ENCODE measurements around the gene PLCB1.

The PLCB1 gene

DNA sequence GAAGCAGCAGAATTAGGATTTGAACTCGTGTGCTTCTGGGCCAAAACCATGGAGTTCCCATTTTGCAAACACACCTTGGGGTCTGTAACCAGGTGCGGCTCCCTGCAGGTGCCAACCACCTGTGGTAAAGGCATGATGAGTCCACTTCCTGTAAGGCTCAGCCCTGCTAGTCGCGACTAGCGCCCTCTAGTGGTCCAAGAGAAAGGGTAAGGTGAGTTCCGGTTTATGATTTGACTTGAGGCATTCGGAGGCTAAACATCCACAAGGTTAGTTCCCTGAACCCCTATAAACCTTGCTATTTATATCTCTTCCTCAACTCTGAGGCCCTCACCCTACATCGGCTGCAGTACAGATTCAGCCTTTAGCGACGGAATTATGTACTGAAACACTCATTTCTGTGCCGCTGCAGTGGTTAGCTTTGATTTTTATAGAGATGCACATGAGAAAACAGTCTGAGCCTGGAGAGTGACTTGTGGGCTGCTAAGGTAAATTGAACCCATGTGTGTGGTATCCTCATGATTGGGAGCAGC, 173.4 kb downstream of the PLCB1 start:
- DNase-seq = peak; percentile 19

DNA sequence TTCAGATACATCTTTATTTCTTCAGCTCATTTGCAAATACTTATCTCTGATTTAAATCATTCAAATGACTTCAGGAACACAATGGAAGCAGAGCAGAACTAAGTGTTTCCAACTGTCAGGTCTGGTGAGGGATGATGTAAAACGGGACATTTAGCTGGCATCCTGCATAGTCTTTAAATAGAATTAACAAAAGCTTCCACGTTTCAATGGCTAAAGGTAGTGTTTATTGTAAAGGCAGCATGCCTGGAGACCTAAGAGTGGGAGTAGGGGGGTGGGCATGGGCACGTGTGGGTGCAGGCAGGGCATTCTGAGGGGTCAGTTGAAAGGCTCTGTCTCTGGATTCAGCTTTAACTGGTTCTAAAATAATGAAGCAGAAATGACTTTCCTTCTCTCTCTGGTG, 174.9 kb downstream of the PLCB1 start:
- no peak for DNase-seq

DNA sequence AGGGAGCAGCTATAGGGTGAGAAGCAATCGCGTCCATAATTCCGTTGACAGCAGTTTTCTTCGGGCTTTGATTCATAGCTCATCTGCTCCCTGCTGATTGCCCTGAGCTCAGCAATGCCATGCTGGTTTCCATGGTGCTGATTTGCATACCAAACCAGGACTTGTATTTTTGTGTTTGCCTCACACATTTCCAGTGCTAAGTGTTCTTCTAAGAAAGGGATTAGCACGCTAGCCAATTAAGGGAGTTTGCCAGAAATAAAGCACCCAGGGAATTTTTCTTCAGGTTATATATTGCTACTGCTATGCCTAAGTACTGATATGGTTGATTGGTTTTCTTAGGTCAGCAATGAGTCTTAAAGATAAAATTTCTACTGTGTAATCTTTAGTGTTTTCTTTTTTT, 177.6 kb downstream of the PLCB1 start:
- DNase-seq = no peak

DNA sequence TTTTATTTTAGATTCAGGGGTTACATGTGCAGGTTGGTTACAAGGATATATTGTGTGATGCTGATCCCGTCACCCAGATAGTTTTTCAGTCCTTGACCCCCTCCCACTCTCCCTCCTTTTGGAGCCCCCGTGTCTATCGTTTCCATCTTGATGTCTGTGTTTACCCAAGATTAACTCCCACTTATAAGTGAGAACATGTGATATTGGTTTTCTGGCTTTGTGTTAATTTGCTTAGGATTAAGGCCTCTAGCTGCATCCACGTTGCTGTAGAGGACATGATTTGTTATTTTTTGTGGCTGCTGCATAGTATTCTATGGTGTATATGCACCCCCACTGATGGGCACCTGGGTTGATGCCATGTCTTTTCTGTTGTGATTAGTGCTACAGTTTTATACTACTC, 178.6 kb downstream of the PLCB1 start:
- DNase-seq = no peak

DNA sequence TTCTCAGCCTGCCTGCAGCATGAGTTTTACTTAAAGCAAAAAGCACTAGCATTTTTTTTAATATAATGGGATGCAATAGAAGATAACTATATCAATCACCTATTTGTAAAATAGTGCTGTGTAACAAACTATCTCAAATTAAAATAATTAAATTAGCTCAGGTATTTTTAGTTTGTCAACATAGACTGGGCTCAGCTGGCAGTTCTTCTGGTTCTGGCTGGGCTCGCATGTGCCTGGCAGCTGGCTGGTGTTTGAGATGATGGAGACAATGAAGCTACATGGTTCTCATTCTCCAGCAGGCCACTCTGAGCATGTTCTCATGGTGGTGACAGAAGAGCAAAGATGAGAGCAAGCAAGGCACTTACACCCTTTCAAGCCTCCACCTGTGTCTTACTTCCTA, 181.0 kb downstream of the PLCB1 start:
- no peak for DNase-seq

DNA sequence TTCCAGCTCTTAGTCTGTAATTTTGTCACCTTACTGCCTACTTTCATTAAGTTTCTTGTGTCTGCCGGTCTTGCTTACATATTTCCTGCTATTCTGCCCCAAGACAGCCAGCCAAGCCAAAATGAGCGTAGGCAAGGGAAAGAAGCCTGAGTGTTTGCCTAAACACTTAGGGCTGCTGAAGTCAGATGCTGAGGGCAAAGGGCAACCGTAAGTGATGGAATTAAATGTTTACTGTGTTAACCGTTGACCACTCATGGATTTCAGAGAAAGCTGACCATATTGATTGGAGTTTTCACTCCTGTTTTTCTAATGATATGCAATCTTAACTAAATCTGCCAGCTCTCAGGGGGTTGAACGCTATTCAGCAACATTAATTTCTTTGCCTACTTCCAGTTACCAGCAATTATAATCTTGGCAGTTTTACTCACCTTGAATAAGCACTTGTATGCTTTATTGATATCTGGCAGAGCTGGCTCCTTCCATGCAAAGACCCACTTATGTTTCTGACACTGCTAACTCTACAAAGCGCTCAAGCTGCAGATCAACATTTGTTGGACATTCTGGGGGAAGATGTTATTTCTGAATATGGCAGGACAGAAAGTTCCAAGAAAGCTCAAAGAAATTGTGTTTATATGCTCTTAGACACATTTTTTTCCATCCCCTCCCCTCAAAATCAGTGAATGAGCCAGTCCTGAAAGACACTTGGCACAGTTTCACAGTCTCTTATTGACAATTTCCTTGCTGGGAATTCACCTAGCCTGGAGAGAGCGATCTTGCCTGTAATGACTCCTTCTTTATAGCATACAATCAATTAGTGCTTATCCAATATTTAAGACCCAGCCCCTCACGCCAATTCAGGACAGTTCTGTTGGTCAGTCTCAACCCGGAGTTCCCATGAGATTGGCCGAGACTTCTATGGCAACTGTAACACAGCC, 183.8 kb downstream of the PLCB1 start:
- no peak for DNase-seq

DNA sequence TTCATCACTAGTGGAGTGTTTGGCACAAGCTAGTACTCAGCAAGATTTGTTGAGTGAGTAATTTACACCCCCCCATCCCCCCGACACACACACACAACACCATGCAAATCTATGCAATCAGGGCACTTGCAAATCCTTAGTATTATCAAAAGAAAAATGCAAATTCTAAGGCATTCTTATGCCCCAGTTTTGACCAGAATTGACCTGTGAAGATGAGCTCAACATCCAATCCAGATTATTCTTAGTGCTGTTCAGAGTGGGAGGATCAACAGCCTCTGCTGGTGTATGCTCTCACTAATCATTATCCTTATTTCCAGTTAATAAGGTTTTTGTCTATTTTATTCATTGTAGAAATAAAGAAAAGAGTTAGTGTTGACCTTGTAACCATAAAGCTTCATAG, 185.4 kb downstream of the PLCB1 start:
- no peak for DNase-seq

DNA sequence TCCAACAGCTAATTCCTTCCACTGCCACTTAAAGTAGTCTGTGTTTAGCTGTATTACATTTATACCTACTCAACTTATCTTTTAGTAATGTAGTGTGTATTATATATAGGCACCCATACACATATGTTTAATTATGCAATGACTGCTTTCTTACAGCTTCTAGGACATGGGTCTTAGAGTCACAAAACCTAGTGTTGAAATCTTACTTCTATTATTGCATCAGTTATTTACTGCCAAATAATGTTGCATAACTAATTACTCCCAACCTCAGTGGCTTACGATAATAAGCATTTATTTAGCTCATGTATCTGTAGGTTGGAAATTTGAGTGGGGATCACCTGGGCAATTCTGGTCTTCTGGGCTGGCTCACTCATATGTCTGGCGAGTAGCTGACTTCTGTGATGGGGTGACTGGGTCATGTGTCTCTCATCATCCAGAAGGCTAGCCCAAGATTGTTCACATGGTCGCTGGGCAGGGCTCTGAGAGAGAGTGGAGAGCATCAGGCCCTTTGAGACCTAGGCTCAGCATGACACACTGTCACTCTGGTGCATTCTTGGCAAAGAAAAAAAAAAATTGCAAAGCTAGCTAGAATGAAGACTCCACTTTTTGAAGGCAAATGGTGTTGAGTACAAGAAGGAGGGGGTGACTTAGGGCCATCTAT, 187.0 kb downstream of the PLCB1 start:
- no peak for DNase-seq

DNA sequence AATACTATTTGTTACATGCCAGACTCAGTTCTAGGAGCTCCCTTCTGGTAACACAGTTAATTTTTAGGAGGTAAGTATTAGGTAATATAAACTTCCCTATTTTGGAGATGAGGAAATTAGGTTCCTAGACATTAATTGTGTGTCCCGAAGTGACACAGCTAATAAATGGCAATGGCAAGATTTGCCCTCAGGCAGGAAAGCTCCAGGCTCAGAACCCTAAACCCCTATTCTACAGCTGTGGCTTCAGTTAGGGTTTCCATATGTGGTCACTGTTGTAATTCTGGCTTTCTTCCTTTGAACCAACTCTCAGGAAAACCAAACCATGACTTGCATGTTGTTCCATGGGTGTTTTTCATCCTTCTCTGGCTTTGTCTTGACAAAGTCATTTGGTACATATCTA, 188.2 kb downstream of the PLCB1 start:
- DNase-seq = no peak

DNA sequence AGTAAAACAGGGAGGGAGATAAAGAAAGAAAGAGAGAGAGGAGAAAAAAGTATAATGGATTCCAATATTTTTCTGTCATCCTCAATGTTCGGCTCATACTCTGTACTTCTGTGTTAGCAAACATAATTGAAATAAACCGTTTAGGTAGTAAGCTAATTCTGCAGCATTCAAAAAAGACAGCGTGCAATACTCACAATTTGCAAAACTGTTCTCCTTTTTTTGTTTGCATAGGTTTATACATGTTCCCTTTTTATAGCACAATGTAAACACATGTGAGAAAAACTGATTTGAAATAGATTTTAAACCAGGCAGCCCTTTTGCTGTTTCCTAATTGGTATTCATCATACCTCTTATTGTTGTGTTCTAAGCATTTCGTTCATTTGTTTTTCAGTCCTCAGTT, 188.9 kb downstream of the PLCB1 start:
- DNase-seq = no peak

DNA sequence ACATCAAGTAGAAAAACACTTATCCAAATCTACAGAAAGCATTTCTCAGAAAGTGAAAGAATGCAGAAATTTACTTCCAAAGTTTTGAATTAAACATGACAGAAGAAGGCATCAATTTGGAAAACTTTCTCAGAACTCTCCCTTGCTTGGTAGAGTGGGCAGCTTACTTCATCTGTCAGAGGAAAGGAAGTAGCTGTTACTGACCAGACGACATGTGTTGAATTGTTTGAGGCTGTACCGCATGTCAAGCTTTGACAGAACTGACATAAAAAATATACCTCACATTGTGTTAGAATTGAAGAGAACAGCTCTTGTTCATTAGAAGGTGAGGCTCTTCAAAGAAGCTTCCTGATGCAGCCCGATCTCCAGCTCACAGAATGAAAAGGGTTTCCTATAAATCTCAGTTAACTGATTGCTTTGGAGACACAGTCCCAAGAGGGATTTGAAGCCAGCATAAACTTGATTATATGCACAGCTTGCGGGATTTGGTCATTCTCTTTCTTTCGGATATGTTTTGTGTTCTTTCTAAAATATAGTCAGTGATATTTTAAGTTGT, 190.7 kb downstream of the PLCB1 start:
- DNase-seq = no peak

DNA sequence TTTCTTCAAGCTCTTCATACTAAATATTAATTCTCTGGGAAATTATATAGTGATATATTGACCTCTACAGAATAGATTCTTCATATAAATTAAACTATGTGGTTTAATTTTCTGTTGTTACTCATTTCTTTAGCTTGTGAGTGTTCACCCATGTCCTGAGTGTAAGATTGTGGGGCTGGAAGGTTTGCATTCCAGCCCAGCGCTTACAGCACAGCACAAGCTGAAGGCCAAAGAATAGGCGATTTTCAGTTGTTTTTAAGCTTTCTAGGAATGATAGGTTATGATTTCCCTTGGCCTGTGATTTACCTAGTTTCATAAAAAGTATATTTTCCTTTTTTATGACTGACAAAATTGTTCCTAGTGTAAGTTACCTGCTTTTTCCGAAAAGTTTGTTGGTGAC, 194.1 kb downstream of the PLCB1 start:
- no peak for DNase-seq

DNA sequence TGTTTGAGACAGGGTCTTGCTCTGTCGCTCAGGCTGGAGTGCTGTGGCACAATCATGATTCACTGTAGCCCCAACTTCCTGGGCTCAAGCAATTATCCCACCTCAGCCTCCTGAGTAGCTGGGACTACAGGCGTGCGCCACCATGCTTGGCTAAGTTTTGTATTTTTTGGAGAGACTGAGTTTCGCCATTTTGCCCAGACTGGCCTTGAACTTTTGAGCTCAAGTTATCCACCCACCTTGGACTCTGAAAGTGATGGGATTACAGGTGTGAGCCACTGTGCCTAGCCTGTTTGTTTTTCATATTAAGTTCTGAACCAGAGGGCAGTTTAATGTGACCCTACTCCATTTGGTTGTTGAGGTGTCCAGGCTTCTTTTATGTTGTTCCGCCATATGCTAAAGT, 194.8 kb downstream of the PLCB1 start:
- no peak for DNase-seq

DNA sequence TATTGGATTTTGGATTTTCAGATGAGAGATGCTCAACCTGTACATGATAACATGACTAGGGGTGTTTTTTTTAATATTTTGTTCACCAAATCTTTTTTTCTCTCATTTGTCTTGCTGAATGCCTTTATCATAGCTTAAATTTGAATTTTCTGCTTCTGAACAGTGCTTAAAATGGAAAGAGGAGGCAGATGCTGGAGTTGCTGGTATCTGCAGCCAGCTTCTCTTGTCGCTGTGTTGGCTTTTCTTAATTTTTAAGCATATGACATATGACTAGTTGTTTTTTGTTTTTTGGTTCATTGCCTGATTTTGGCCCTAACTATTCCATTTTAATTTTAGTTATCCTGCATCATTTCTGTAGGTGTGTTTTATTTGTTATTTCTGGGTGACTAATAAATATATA, 196.1 kb downstream of the PLCB1 start:
- no peak for DNase-seq

DNA sequence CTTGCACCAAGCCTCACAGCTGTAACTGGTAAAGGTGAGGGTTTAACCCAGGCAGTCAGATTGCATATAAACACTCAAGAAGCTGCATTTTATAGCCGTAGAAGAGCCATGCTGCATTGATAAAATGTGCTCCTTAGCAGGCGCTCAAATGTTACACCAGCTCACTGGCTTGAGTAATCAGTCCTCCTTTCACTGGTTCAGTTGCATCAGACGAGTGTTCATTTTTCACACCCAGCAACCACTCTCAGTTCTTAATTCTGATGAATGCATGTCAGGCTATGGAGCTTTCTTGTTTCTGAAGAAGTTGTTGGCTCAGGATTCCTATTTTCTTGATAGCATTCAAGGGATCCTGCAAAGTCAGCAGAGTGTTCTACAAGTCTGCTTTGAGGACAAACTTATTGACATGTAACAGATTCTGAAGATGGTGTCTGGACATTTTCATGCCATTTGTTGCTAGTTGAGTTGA, 198.3 kb downstream of the PLCB1 start:
- DNase-seq = no peak

DNA sequence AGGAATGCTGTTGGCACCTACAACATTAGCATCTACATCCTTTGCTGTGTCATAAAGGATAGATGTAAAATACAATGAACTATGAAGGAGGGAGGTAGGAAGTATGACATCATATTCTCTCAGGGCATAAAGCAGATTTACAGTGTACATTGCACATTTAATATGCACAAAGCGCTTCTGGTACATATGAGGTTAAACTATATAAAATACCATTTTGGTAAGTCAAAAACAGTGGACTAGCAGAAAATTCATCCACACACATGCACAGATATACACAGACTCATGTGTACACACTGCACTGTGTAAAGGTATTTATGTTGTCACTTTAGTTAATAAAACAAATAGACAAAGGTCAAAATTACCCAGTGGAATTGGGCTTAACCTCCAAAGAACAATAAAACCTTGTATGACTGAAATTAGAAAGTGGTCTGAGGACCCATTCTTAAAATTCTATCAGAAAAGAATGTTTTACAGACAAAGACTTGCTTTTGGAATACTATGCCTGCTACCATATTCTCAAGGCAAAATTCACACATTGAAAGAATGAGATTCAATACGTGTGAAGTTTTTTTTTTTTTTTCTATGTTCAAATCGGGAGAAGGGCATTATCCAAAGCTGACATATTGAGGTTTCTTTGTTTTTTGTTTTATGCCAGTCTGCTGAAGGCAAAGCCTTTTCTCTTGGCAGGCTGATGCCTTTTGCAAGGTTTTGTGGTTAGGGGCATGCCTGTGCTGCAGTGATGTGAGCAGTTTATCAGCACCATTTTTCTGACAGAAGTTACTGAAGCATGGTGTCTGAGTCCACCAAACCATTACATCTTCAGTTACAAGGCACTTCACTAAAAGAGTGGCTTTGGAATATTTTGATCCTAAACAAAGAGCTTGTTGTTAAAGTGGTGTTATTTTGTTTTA, 199.0 kb downstream of the PLCB1 start:
- DNase-seq = no peak

DNA sequence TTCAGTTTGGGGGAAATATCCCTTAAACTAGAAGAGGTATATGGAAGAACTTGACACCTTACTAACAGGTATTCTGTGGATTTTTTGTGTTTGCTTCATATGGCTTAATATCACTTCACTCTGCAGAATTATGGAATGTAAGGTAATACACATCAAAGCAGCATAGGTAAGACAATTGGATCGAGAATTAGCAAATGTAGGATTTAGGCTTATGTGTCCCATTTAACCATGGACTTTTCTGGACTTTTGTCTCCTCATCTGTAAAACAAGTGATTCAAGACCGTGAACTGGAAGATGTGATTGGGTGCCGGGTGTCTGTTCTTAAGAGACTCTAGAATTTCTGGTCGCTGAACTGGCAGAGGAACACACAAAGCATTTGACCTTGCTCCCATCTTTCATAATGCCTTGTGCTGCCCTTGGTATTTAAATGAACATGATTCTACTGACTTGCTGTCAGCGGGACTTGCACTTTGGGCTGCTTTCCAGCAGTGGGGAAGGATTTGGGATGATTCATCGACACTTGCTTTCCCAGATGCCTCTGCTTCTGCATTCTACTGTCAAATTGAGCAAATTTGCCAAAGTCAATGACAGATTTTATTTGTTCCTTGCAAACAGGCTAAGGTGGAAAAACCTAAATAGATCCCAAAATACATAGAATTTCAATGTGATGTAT, 199.8 kb downstream of the PLCB1 start:
- DNase-seq = no peak

DNA sequence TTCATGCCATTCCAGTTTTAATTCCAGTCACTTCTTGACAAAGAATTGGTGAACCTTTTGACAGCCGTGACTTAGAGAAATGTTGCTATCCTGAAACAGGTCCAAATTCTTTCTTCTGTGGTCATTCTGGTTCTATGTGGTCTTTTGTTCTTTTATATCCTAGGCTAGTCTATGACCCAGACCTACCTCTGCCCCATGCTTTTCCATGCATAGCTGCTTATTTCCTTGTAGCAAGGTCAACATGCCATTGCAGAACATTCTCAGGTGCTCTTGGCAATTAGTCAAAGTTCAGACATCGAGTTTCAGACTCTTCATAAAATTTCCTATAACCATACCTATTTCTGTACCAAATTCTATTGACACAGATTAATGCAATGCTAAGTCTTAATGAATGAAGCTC, 202.6 kb downstream of the PLCB1 start:
- DNase-seq = no peak

DNA sequence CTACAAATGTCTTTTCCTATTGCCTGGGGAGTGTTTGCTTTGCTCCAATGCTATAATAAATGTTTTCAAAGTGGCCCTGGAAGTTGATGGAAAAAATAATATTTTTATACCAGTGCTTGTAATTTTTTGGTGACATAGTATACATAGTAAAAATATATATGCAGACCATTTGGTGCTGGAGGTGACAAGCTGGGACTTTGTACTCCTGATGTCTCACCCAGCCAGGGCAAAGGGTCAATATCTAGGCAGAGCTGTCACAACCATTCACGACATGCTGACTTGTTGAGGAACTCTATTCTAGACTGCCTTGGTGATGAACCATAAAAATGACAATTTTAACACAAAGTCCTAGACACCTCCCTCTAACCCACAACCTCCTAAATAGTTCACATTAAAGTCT, 203.0 kb downstream of the PLCB1 start:
- no peak for DNase-seq

DNA sequence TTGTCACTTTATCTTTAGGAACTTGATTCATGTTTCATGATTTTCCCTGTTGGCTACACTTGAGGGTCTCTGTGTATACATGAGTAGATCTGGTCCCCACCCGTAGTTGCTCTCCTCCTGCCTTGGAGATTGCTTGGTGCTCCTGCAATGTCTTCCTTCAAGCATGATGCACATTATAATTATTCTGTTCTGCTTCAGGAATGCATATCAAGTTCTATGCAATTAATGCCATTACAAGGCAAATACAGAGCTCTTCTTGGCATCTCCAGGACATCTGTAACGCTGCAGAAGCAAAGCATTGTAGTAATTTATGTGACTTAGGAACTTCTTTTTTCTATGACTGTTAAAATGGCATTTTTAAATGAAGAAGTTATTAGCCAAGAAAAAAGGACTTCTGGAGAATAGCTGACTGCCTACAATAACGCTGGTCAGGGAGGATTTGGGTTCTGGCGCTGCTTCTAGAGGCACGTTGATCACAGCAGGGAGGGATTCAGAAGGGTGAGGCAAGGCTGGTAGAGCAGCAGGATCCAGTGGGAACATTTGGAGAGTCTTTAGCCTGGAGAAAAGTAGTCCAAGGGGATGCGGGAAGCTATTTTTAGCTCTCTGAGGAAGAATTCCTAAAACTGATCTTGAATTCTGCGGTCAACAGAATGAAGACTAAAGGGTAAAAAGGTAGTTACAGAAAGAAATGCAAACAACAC, 203.6 kb downstream of the PLCB1 start:
- DNase-seq = no peak

DNA sequence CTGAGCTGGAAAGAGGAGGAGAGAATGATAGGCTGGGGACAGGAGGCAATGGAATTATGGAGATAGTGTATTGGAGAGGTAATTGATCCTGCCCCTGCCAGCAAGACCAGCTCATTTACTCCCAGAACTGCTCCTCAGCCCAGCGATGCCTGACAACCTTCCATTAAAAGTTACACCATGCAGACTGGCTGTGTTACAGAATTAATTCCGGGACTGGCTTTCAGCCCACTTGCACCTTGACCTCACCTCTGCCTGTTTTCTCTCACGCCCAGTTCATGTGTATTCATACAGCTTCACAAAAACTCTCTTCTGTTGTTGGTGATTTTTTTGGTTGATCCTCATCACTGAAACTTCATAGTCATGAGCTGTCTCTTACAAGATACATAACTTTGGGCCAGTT, 207.3 kb downstream of the PLCB1 start:
- DNase-seq = no peak

DNA sequence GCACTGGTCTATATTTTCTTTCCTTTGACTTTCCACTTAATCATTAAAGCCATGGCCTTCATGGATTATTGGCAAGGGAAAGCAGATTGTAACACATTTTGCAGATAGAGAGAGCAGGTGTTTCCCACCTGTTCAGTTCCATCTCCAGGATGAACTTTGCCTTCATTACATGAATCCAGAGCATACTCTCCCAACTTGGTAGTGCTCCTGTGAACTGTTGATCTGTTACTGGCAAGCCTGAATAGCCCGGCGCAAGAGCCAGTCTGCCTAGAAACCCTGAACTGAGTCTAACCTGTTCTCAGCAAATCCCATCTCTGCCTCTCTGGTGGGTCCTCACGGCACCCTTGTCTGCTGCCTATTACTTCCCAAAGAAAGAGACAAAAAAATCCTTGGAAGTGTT, 210.3 kb downstream of the PLCB1 start:
- DNase-seq = no peak

Data from NCI-H1436 treated with DMSO at 0.1 percent for 48 hours (cell line).